Stomach (tissue), 4 donors: ENCODE data around the gene IZUMO1.

ENCODE experiments used
- CTCF ChIP-seq, 7 experiments: fragments of 450-650 bp in 4 of 7; fragments of 200-600 bp in 3 of 7; sonication (generic) in 3 of 7; IDR thresholded peaks; one replicate each; pipeline ENCODE4 v1.5.1; 2016 to 2019; ENCODE audit warnings: antibody characterized with exemption in 7 of 7, control low read depth in 2 of 7, mild to moderate bottlenecking in 1 of 7
- EP300 ChIP-seq: sonication (generic); formaldehyde crosslinking; IDR thresholded peaks from one replicate; pipeline ENCODE4 v1.6.1; 2017; ENCODE audit warnings: antibody characterized with exemption
- POLR2A ChIP-seq, 4 donors: fragments of 450-650 bp; IDR thresholded peaks; one replicate each; pipeline ENCODE4 v1.6.1; 2016; ENCODE audit warnings: antibody characterized with exemption in 4 of 4, control low read depth in 2 of 4, mild to moderate bottlenecking in 1 of 4, moderate library complexity in 1 of 4
- POLR2AphosphoS5 ChIP-seq, 3 donors: sonication (generic); formaldehyde crosslinking; IDR thresholded peaks; one replicate each; pipeline ENCODE4 v1.6.1; 2016; ENCODE audit warnings: antibody characterized with exemption in 3 of 3

- no peak for TF ChIP-seq POLR2AphosphoS5 (IDR thresholded peaks at IDR 0.05)
- no peak for TF ChIP-seq EP300
- TF ChIP-seq CTCF (IDR thresholded peaks at IDR 0.05): no peak
- no peak for TF ChIP-seq POLR2A (IDR thresholded peaks at IDR 0.05)
Measured at GRCh38 chr19:48795685-48796070, 49.0 kb upstream of the IZUMO1 start.
